A673 (cell line): ENCODE results near the gene VPS8. TPM values are rescaled to one million over a fixed set of nuclear protein-coding genes. Genes with fewer than 3 reads are reported as not detected.

Experiments used
- BruUV-seq: library from RNA; stranded (reverse); fragments of 400-500 nt; replicated peaks from 2 replicates; lab custom pipeline; 2021; lab: Mats Ljungman, UMichigan
- CTCF ChIA-PET: fragments of 300-600 bp; sonication (Branson Sonifier 250); formaldehyde crosslinking; loops from one replicate; lab custom pipeline; 2022; ENCODE audit warnings: antibody characterized with exemption; lab: Charles Lee
- POLR2A ChIA-PET: fragments of 300-600 bp; sonication (Branson Sonifier 250); formaldehyde crosslinking; loops from one replicate; lab custom pipeline; 2022; ENCODE audit warnings: antibody characterized with exemption; ENCODE audit not compliant: low non-redundant PET; lab: Charles Lee
- DNase-seq: peaks from one replicate; pipeline ENCODE4 v3.0.0-alpha.2; 2015; ENCODE audit warnings: low spot score
- H3K27ac ChIP-seq: fragments of 200-600 bp; sonication (generic); 2 replicates; pipeline ENCODE4 v1.5.1; 2016; ENCODE audit warnings: mixed run types, low read depth, mild to moderate bottlenecking, mixed read lengths, antibody characterized with exemption, low read length; ENCODE audit not compliant: poor library complexity, severe bottlenecking
- H3K27me3 ChIP-seq: fragments of 200-600 bp; sonication (generic); replicated peaks from 2 replicates; pipeline ENCODE4 v1.6.1; 2017; ENCODE audit warnings: mixed run types, low read depth, mild to moderate bottlenecking, mixed read lengths, antibody characterized with exemption, low read length; ENCODE audit not compliant: insufficient read depth, poor library complexity
- H3K36me3 ChIP-seq: fragments of 200-600 bp; sonication (generic); 2 replicates; pipeline ENCODE4 v1.6.1; 2016; ENCODE audit warnings: mixed run types, mild to moderate bottlenecking, mixed read lengths, antibody characterized with exemption, low read length; ENCODE audit not compliant: insufficient read depth, poor library complexity, severe bottlenecking
- H3K4me1 ChIP-seq: fragments of 200-600 bp; sonication (generic); 2 replicates; pipeline ENCODE4 v1.6.1; 2017; ENCODE audit warnings: mixed run types, mild to moderate bottlenecking, mixed read lengths, antibody characterized with exemption, low read length; ENCODE audit not compliant: insufficient read depth, poor library complexity, severe bottlenecking
- H3K4me3 ChIP-seq: fragments of 200-600 bp; sonication (generic); 2 replicates; pipeline ENCODE4 v1.5.1; 2016; ENCODE audit warnings: low read depth, mixed run types, mild to moderate bottlenecking, mixed read lengths, low read length; ENCODE audit not compliant: poor library complexity, severe bottlenecking
- H3K9me3 ChIP-seq: fragments of 200-600 bp; sonication (generic); 2 replicates; pipeline ENCODE4 v1.6.1; 2016; ENCODE audit warnings: mixed run types, low read depth, mild to moderate bottlenecking, mixed read lengths, antibody characterized with exemption, low read length; ENCODE audit not compliant: poor library complexity, severe bottlenecking
- CTCF ChIP-seq: fragments of 300-800, 200-600 bp; sonication (generic); conservative IDR thresholded peaks from 2 replicates; pipeline ENCODE4 v1.5.1; 2017; ENCODE audit warnings: low read depth, mild to moderate bottlenecking, antibody characterized with exemption, low read length, moderate library complexity, mixed read lengths
- EZH2 ChIP-seq: fragments of 200-600 bp; sonication (generic); IDR thresholded peaks from 2 replicates; pipeline ENCODE4 v1.6.1; 2017; ENCODE audit warnings: borderline replicate concordance, low read depth, mild to moderate bottlenecking, mixed read lengths, antibody characterized with exemption, low read length; ENCODE audit not compliant: poor library complexity, severe bottlenecking
- intact Hi-C: fragments of 100-400 bp; cut with micrococcal nuclease; formaldehyde crosslinking; loops from one replicate; pipeline ENCODE4 v1.10.0; 2022; ENCODE audit not compliant: unreplicated experiment
- total RNA-seq: library from RNA; stranded (reverse); gene quantifications from 2 replicates; pipeline ENCODE4 v1.2.3, GENCODE V29; 2021

VPS8 gene
- total RNA-seq, 1 experiment from 2014 or later = 42.3 TPM

GRCh38 chr3:184846496-184846895 lies 34.5 kb downstream of the VPS8 start:
- DNase-seq = no peak
- BruUV-seq = no TSS peak
- POLR2A ChIA-PET = no interaction called here

GRCh38 chr3:184848934-184849333 lies 37.0 kb downstream of the VPS8 start:
- intact Hi-C loops = no loop called here

More at GRCh38 chr3:184846496-184846895, 34.5 kb downstream of the VPS8 start:
- intact Hi-C loops = no loop called here
- H3K27ac ChIP-seq = no peak overlapping the region
- H3K36me3 ChIP-seq = no peaks in the 10 kb centered on the region
- H3K4me1 ChIP-seq = peaks cover 4% of the 10 kb centered on the region
- no peaks in the 10 kb centered on the region for H3K9me3 ChIP-seq
- H3K4me3 ChIP-seq = no peak overlapping the region
- TF ChIP-seq EZH2 (no peak), CTCF (no peak)
- CTCF ChIA-PET = no interaction called here
- H3K27me3 ChIP-seq = no peaks in the 10 kb centered on the region

GRCh38 chr3:184850201-184850600 lies 38.2 kb downstream of the VPS8 start:
- intact Hi-C loops = no loop called here
- no peaks in the 10 kb centered on the region for H3K4me1 ChIP-seq
- H3K9me3 ChIP-seq = no peaks in the 10 kb centered on the region
- H3K36me3 ChIP-seq = no peaks in the 10 kb centered on the region
- no peaks in the 10 kb centered on the region for H3K27me3 ChIP-seq
- H3K27ac ChIP-seq = no peak overlapping the region
- CTCF ChIA-PET = no interaction called here
- POLR2A ChIA-PET = interaction anchor here (0.6 kb wide), 1 partner anchor 64 kb away, joined by 3 read pairs; no protein-coding TSS in a partner anchor
- H3K4me3 ChIP-seq = no peak overlapping the region
- BruUV-seq = no TSS peak
- no peak for DNase-seq
- no peak for TF ChIP-seq CTCF
- TF ChIP-seq EZH2 = no peak

More at GRCh38 chr3:184848934-184849333, 37.0 kb downstream of the VPS8 start:
- DNase-seq = no peak
- TF ChIP-seq CTCF (no peak), EZH2 (no peak)
- Histone ChIP-seq H3K27me3 (no peaks in the 10 kb centered on the region), H3K4me3 (no peak overlapping the region), H3K36me3 (no peaks in the 10 kb centered on the region), H3K27ac (no peak overlapping the region), H3K9me3 (no peaks in the 10 kb centered on the region), H3K4me1 (no peaks in the 10 kb centered on the region)
- BruUV-seq = no TSS peak
- ChIA-PET POLR2A (no interaction called here), CTCF (no interaction called here)
